ENCODE measurements around the gene RMRP.

Gene RMRP

GRCh38 chr9:35657546-35658136 is at the start of gene RMRP:
Gene RMRP (minus strand): TSS chr9:35658019.
- Histone ChIP-seq H3K36me3 (ENCODE audit: control insufficient read depth in 5 of 5, insufficient read depth in 5 of 5, low read length in 5 of 5) (peaks cover 0 to 20% (median 11%) of the 10 kb centered on the region in 5 donors), H3K27me3 (ENCODE audit: control insufficient read depth in 5 of 5, insufficient read depth in 4 of 5, low read length in 5 of 5) (no peaks in the 10 kb centered on the region), H3K9ac (ENCODE audit: low read length in 5 of 5) (peak within 1 kb of the TSS; percentile 93 to 100 (median 98)), H3K4me3 (ENCODE audit: low read depth in 1 of 5, low read length in 5 of 5) (peak within 1 kb of the TSS; percentile 85 to 97 (median 92)), H3K9me3 (ENCODE audit: control insufficient read depth in 5 of 5, low read length in 5 of 5) (no peaks in the 10 kb centered on the region), H3K27ac (ENCODE audit: low read depth, low read length) (peak within 1 kb of the TSS; percentile 95), H3K4me1 (ENCODE audit: control insufficient read depth in 5 of 5, insufficient read depth in 5 of 5, low read length in 5 of 5) (peaks cover 17 to 46% (median 39%) of the 10 kb centered on the region in 5 donors)

GRCh38 chr9:35706951-35707350 is 49.1 kb upstream of the RMRP start:
- Histone ChIP-seq H3K4me1 (ENCODE audit: control insufficient read depth in 5 of 5, insufficient read depth in 5 of 5, low read length in 5 of 5) (peaks cover 0 to 9% (median 0%) of the 10 kb centered on the region in 5 donors), H3K36me3 (ENCODE audit: control insufficient read depth in 5 of 5, insufficient read depth in 5 of 5, low read length in 5 of 5) (peaks cover 13 to 94% (median 93%) of the 10 kb centered on the region in 5 donors), H3K27ac (ENCODE audit: low read depth, low read length) (no peak overlapping the region)

GRCh38 chr9:35705836-35706430 is 48.1 kb upstream of the RMRP start:
- no peak overlapping the region for H3K27ac ChIP-seq (ENCODE audit: low read depth, low read length)
- peaks cover 20 to 94% (median 93%) of the 10 kb centered on the region in 5 donors for H3K36me3 ChIP-seq (ENCODE audit: control insufficient read depth in 5 of 5, insufficient read depth in 5 of 5, low read length in 5 of 5)

More at GRCh38 chr9:35706951-35707350, 49.1 kb upstream of the RMRP start:
- no peak overlapping the region for H3K9ac ChIP-seq (ENCODE audit: low read length in 5 of 5)
- H3K4me3 ChIP-seq (ENCODE audit: low read depth in 1 of 5, low read length in 5 of 5) = no peak overlapping the region
- no peaks in the 10 kb centered on the region for H3K9me3 ChIP-seq (ENCODE audit: control insufficient read depth in 5 of 5, low read length in 5 of 5)
- H3K27me3 ChIP-seq (ENCODE audit: control insufficient read depth in 5 of 5, insufficient read depth in 4 of 5, low read length in 5 of 5) = no peaks in the 10 kb centered on the region

GRCh38 chr9:35705372-35705771 is 47.6 kb upstream of the RMRP start:
- peaks cover 0 to 9% (median 0%) of the 10 kb centered on the region in 5 donors for H3K4me1 ChIP-seq (ENCODE audit: control insufficient read depth in 5 of 5, insufficient read depth in 5 of 5, low read length in 5 of 5)
- peaks cover 25 to 94% (median 93%) of the 10 kb centered on the region in 5 donors for H3K36me3 ChIP-seq (ENCODE audit: control insufficient read depth in 5 of 5, insufficient read depth in 5 of 5, low read length in 5 of 5)
- no peaks in the 10 kb centered on the region for H3K27me3 ChIP-seq (ENCODE audit: control insufficient read depth in 5 of 5, insufficient read depth in 4 of 5, low read length in 5 of 5)
- no peak overlapping the region for H3K9ac ChIP-seq (ENCODE audit: low read length in 5 of 5)
- no peak overlapping the region for H3K4me3 ChIP-seq (ENCODE audit: low read depth in 1 of 5, low read length in 5 of 5)
- no peaks in the 10 kb centered on the region for H3K9me3 ChIP-seq (ENCODE audit: control insufficient read depth in 5 of 5, low read length in 5 of 5)
- no peak overlapping the region for H3K27ac ChIP-seq (ENCODE audit: low read depth, low read length)

More at GRCh38 chr9:35705836-35706430, 48.1 kb upstream of the RMRP start:
- H3K9me3 ChIP-seq (ENCODE audit: control insufficient read depth in 5 of 5, low read length in 5 of 5) = no peaks in the 10 kb centered on the region
- no peak overlapping the region for H3K4me3 ChIP-seq (ENCODE audit: low read depth in 1 of 5, low read length in 5 of 5)
- H3K27me3 ChIP-seq (ENCODE audit: control insufficient read depth in 5 of 5, insufficient read depth in 4 of 5, low read length in 5 of 5) = no peaks in the 10 kb centered on the region
- no peak overlapping the region for H3K9ac ChIP-seq (ENCODE audit: low read length in 5 of 5)
- H3K4me1 ChIP-seq (ENCODE audit: control insufficient read depth in 5 of 5, insufficient read depth in 5 of 5, low read length in 5 of 5) = peaks cover 0 to 9% (median 0%) of the 10 kb centered on the region in 5 donors

- no peaks in the 10 kb centered on the region for H3K27me3 ChIP-seq (ENCODE audit: control insufficient read depth in 5 of 5, insufficient read depth in 4 of 5, low read length in 5 of 5)
- H3K27ac ChIP-seq (ENCODE audit: low read depth, low read length) = no peak overlapping the region
- peaks cover 24 to 99% (median 98%) of the 10 kb centered on the region in 5 donors for H3K36me3 ChIP-seq (ENCODE audit: control insufficient read depth in 5 of 5, insufficient read depth in 5 of 5, low read length in 5 of 5)
- H3K4me1 ChIP-seq (ENCODE audit: control insufficient read depth in 5 of 5, insufficient read depth in 5 of 5, low read length in 5 of 5) = peaks cover 0 to 9% (median 0%) of the 10 kb centered on the region in 5 donors
- H3K4me3 ChIP-seq (ENCODE audit: low read depth in 1 of 5, low read length in 5 of 5) = no peak overlapping the region
- H3K9ac ChIP-seq (ENCODE audit: low read length in 5 of 5) = no peak overlapping the region
- no peaks in the 10 kb centered on the region for H3K9me3 ChIP-seq (ENCODE audit: control insufficient read depth in 5 of 5, low read length in 5 of 5)
Measured at GRCh38 chr9:35703906-35704672, 46.3 kb upstream of the RMRP start.

GRCh38 chr9:35702696-35703095 is 44.9 kb upstream of the RMRP start:
- no peaks in the 10 kb centered on the region for H3K9me3 ChIP-seq (ENCODE audit: control insufficient read depth in 5 of 5, low read length in 5 of 5)
- no peaks in the 10 kb centered on the region for H3K27me3 ChIP-seq (ENCODE audit: control insufficient read depth in 5 of 5, insufficient read depth in 4 of 5, low read length in 5 of 5)
- peaks cover 19 to 99% (median 98%) of the 10 kb centered on the region in 5 donors for H3K36me3 ChIP-seq (ENCODE audit: control insufficient read depth in 5 of 5, insufficient read depth in 5 of 5, low read length in 5 of 5)
- H3K4me3 ChIP-seq (ENCODE audit: low read depth in 1 of 5, low read length in 5 of 5) = no peak overlapping the region
- H3K4me1 ChIP-seq (ENCODE audit: control insufficient read depth in 5 of 5, insufficient read depth in 5 of 5, low read length in 5 of 5) = peaks cover 0 to 9% (median 0%) of the 10 kb centered on the region in 5 donors
- no peak overlapping the region for H3K9ac ChIP-seq (ENCODE audit: low read length in 5 of 5)
- no peak overlapping the region for H3K27ac ChIP-seq (ENCODE audit: low read depth, low read length)

- no peak overlapping the region for H3K9ac ChIP-seq (ENCODE audit: low read length in 5 of 5)
- no peak overlapping the region for H3K4me3 ChIP-seq (ENCODE audit: low read depth in 1 of 5, low read length in 5 of 5)
- H3K9me3 ChIP-seq (ENCODE audit: control insufficient read depth in 5 of 5, low read length in 5 of 5) = no peaks in the 10 kb centered on the region
- peaks cover 0 to 6% (median 0%) of the 10 kb centered on the region in 5 donors for H3K4me1 ChIP-seq (ENCODE audit: control insufficient read depth in 5 of 5, insufficient read depth in 5 of 5, low read length in 5 of 5)
- H3K27me3 ChIP-seq (ENCODE audit: control insufficient read depth in 5 of 5, insufficient read depth in 4 of 5, low read length in 5 of 5) = no peaks in the 10 kb centered on the region
- H3K36me3 ChIP-seq (ENCODE audit: control insufficient read depth in 5 of 5, insufficient read depth in 5 of 5, low read length in 5 of 5) = peaks cover 19 to 99% (median 96%) of the 10 kb centered on the region in 5 donors
- H3K27ac ChIP-seq (ENCODE audit: low read depth, low read length) = no peak overlapping the region
Measured at GRCh38 chr9:35700942-35701341, 43.1 kb upstream of the RMRP start.

GRCh38 chr9:35700031-35700430 is 42.2 kb upstream of the RMRP start:
- no peak overlapping the region for H3K9ac ChIP-seq (ENCODE audit: low read length in 5 of 5)
- no peak overlapping the region for H3K4me3 ChIP-seq (ENCODE audit: low read depth in 1 of 5, low read length in 5 of 5)
- H3K27me3 ChIP-seq (ENCODE audit: control insufficient read depth in 5 of 5, insufficient read depth in 4 of 5, low read length in 5 of 5) = no peaks in the 10 kb centered on the region
- no peaks in the 10 kb centered on the region for H3K9me3 ChIP-seq (ENCODE audit: control insufficient read depth in 5 of 5, low read length in 5 of 5)
- H3K4me1 ChIP-seq (ENCODE audit: control insufficient read depth in 5 of 5, insufficient read depth in 5 of 5, low read length in 5 of 5) = peaks cover 0 to 4% (median 0%) of the 10 kb centered on the region in 5 donors
- H3K36me3 ChIP-seq (ENCODE audit: control insufficient read depth in 5 of 5, insufficient read depth in 5 of 5, low read length in 5 of 5) = peaks cover 19 to 94% (median 90%) of the 10 kb centered on the region in 5 donors
- no peak overlapping the region for H3K27ac ChIP-seq (ENCODE audit: low read depth, low read length)

- H3K4me1 ChIP-seq (ENCODE audit: control insufficient read depth in 5 of 5, insufficient read depth in 5 of 5, low read length in 5 of 5) = peaks cover 0 to 4% (median 0%) of the 10 kb centered on the region in 5 donors
- no peak overlapping the region for H3K4me3 ChIP-seq (ENCODE audit: low read depth in 1 of 5, low read length in 5 of 5)
- H3K9me3 ChIP-seq (ENCODE audit: control insufficient read depth in 5 of 5, low read length in 5 of 5) = no peaks in the 10 kb centered on the region
- H3K9ac ChIP-seq (ENCODE audit: low read length in 5 of 5) = no peak overlapping the region
- H3K36me3 ChIP-seq (ENCODE audit: control insufficient read depth in 5 of 5, insufficient read depth in 5 of 5, low read length in 5 of 5) = peaks cover 15 to 76% (median 72%) of the 10 kb centered on the region in 5 donors
- H3K27me3 ChIP-seq (ENCODE audit: control insufficient read depth in 5 of 5, insufficient read depth in 4 of 5, low read length in 5 of 5) = no peaks in the 10 kb centered on the region
- no peak overlapping the region for H3K27ac ChIP-seq (ENCODE audit: low read depth, low read length)
Measured at GRCh38 chr9:35698231-35698630, 40.4 kb upstream of the RMRP start.

GRCh38 chr9:35697486-35697885 is 39.7 kb upstream of the RMRP start:
- Histone ChIP-seq H3K9me3 (ENCODE audit: control insufficient read depth in 5 of 5, low read length in 5 of 5) (no peaks in the 10 kb centered on the region), H3K4me3 (ENCODE audit: low read depth in 1 of 5, low read length in 5 of 5) (no peak overlapping the region), H3K36me3 (ENCODE audit: control insufficient read depth in 5 of 5, insufficient read depth in 5 of 5, low read length in 5 of 5) (peaks cover 15 to 68% (median 65%) of the 10 kb centered on the region in 5 donors), H3K4me1 (ENCODE audit: control insufficient read depth in 5 of 5, insufficient read depth in 5 of 5, low read length in 5 of 5) (peaks cover 0 to 4% (median 0%) of the 10 kb centered on the region in 5 donors), H3K27me3 (ENCODE audit: control insufficient read depth in 5 of 5, insufficient read depth in 4 of 5, low read length in 5 of 5) (no peaks in the 10 kb centered on the region), H3K9ac (ENCODE audit: low read length in 5 of 5) (no peak overlapping the region), H3K27ac (ENCODE audit: low read depth, low read length) (no peak overlapping the region)
